Endothelial cell of umbilical vein (primary cell): ENCODE results near the gene CYFIP2. TPM values are rescaled to one million over a fixed set of nuclear protein-coding genes. Genes with fewer than 3 reads are reported as not detected.

Experiments used
- BruUV-seq: library from RNA; stranded (reverse); fragments of 400-500 nt; replicated peaks from 2 replicates; lab custom pipeline; 2021; lab: Mats Ljungman, UMichigan
- CTCF ChIA-PET: fragments of 300-600, 350-600 bp; sonication (Branson Sonifier 250); formaldehyde crosslinking; loops from one replicate; lab custom pipeline; 2021; ENCODE audit warnings: antibody characterized with exemption, inconsistent platforms; lab: Charles Lee
- POLR2A ChIA-PET: fragments of 300-600, 350-600 bp; sonication (Branson Sonifier 250); formaldehyde crosslinking; loops from one replicate; lab custom pipeline; 2021; ENCODE audit warnings: antibody characterized with exemption, inconsistent platforms; lab: Charles Lee
- DNase-seq: peaks from one replicate; pipeline ENCODE4 v3.0.0-alpha.2; 2011; ENCODE audit warnings: low read depth, low spot score
- FAIRE-seq: peaks from 2 replicates; lab custom pipeline; 2011; peaks lifted over from hg19 to GRCh38; lab: Jason Lieb, UNC
- H2AFZ ChIP-seq: 2 replicates; pipeline ENCODE4 v1.6.0; 2012; ENCODE audit warnings: low read depth, low read length, control low read depth, inconsistent platforms
- H3K27ac ChIP-seq: 2 replicates; pipeline ENCODE4 v1.5.1; 2011; ENCODE audit warnings: low read depth, mild to moderate bottlenecking, control low read depth, low read length, moderate library complexity; ENCODE audit not compliant: insufficient read depth
- H3K27me3 ChIP-seq, 2 experiments: 2 replicates each; pipeline versions ENCODE4 v1.6.0 to v1.6.1; 2011; ENCODE audit warnings: low read length in 2 of 2, mixed read lengths in 1 of 2; ENCODE audit not compliant: control insufficient read depth in 2 of 2, insufficient read depth in 2 of 2
- H3K36me3 ChIP-seq, 2 experiments: 2 replicates in 1 of 2; 3 replicates in 1 of 2; pipeline ENCODE4 v1.5.1; 2011; ENCODE audit warnings: low read length in 2 of 2, mild to moderate bottlenecking in 1 of 2, moderate library complexity in 1 of 2; ENCODE audit not compliant: control insufficient read depth in 2 of 2, insufficient read depth in 2 of 2; ENCODE audit errors: extremely low read depth in 1 of 2
- H3K4me1 ChIP-seq: 3 replicates; pipeline ENCODE4 v1.5.1; 2011; ENCODE audit warnings: mild to moderate bottlenecking, low read length; ENCODE audit not compliant: control insufficient read depth, insufficient read depth; ENCODE audit errors: extremely low read depth
- H3K4me2 ChIP-seq: 2 replicates; pipeline ENCODE4 v1.6.1; 2011; ENCODE audit warnings: low read length, control low read depth, mixed read lengths; ENCODE audit not compliant: insufficient read depth
- H3K4me3 ChIP-seq, 3 experiments: fragments of 200-600 bp in 1 of 3; sonication (generic), shearing (Covaris generic) in 1 of 3; replicated peaks in 1 of 3; 2 replicates each; pipeline ENCODE4 v1.5.1; 2011 to 2016; ENCODE audit warnings: control low read depth in 3 of 3, low read length in 3 of 3, mild to moderate bottlenecking in 2 of 3, inconsistent platforms in 1 of 3, low read depth in 1 of 3, moderate library complexity in 1 of 3; ENCODE audit not compliant: insufficient read depth in 1 of 3
- H3K79me2 ChIP-seq: 2 replicates; pipeline ENCODE4 v1.6.0; 2012; ENCODE audit warnings: low read length, inconsistent platforms; ENCODE audit not compliant: control insufficient read depth, insufficient read depth
- H3K9ac ChIP-seq: replicated peaks from 2 replicates; pipeline ENCODE3; 2011; ENCODE audit warnings: low read length, control low read depth; ENCODE audit not compliant: insufficient read depth; ENCODE audit errors: extremely low read depth
- H3K9me1 ChIP-seq: replicated peaks from 3 replicates; pipeline ENCODE4 v1.6.0; 2011; ENCODE audit warnings: mild to moderate bottlenecking, low read length; ENCODE audit not compliant: control insufficient read depth, insufficient read depth; ENCODE audit errors: extremely low read depth
- H3K9me3 ChIP-seq: replicated peaks from 2 replicates; pipeline ENCODE4 v1.5.1; 2012; ENCODE audit warnings: low read length, inconsistent platforms; ENCODE audit not compliant: control insufficient read depth, insufficient read depth
- H4K20me1 ChIP-seq: replicated peaks from 2 replicates; pipeline ENCODE3; 2011; ENCODE audit warnings: mild to moderate bottlenecking, low read length; ENCODE audit not compliant: control insufficient read depth, insufficient read depth; ENCODE audit errors: extremely low read depth
- EZH2 ChIP-seq: IDR thresholded peaks from 2 replicates; pipeline ENCODE4 v1.6.1; 2012; ENCODE audit warnings: borderline replicate concordance, low read depth, mild to moderate bottlenecking, moderate library complexity, low read length, inconsistent platforms; ENCODE audit not compliant: severe bottlenecking
- FOS ChIP-seq: IDR thresholded peaks from 2 replicates; pipeline ENCODE4 v1.6.1; 2011; ENCODE audit warnings: mild to moderate bottlenecking, low read length, moderate library complexity, borderline replicate concordance; ENCODE audit not compliant: insufficient read depth
- GATA2 ChIP-seq: IDR thresholded peaks from 2 replicates; pipeline ENCODE4 v1.7.0; 2011; ENCODE audit warnings: low read depth, mild to moderate bottlenecking, moderate library complexity, mixed read lengths, low read length; ENCODE audit not compliant: insufficient read length, insufficient read depth
- JUN ChIP-seq: IDR thresholded peaks from 2 replicates; pipeline ENCODE4 v1.6.1; 2011; ENCODE audit warnings: borderline replicate concordance, low read depth; ENCODE audit not compliant: insufficient read length, insufficient read depth
- MYC ChIP-seq: IDR thresholded peaks from one replicate; pipeline ENCODE4 v1.6.1; 2011; ENCODE audit warnings: mild to moderate bottlenecking, low read depth, low read length
- POLR2A ChIP-seq: IDR thresholded peaks from 2 replicates; pipeline ENCODE4 v1.6.1; 2012; ENCODE audit warnings: low read depth, mild to moderate bottlenecking, control low read depth, low read length
- POLR2AphosphoS5 ChIP-seq: IDR thresholded peaks from 2 replicates; pipeline ENCODE4 v1.6.1; 2012; ENCODE audit warnings: low read depth, mild to moderate bottlenecking, control low read depth, low read length, moderate library complexity; ENCODE audit not compliant: insufficient read depth
- dilution Hi-C: fragments of 300-500 bp; cut with MboI; formaldehyde crosslinking; loops from one replicate; pipeline ENCODE4 v1.15.0; 2019; ENCODE audit warnings: low sequenced_read_pairs; ENCODE audit not compliant: extremely low pct_ligation_motif_present
- intact Hi-C: fragments of 100-400 bp; cut with micrococcal nuclease; formaldehyde crosslinking; loops from one replicate; pipeline ENCODE4 v1.10.0; 2022
- polyA plus RNA-seq, 4 experiments: library from polyadenylated mRNA; depleted of rRNA in 3 of 4; stranded (reverse) in 3 of 4; unstranded in 1 of 4; fragments of >200 nt; gene quantifications; 2 replicates each; pipeline versions ENCODE4 v1.2.1 to v1.2.3, GENCODE V29; 2011 to 2012; ENCODE audit warnings: missing spikeins in 1 of 4
- total RNA-seq: library from RNA; stranded (reverse); gene quantifications from 2 replicates; pipeline ENCODE4 v1.2.3, GENCODE V29; 2021
- TF ChIP-seq, protein P1 (sequence below), 2 donors: IDR thresholded peaks; 1 replicate in 1 of 2; 2 replicates in 1 of 2; pipeline ENCODE4 v1.5.1; 2011; ENCODE audit warnings: low read length in 2 of 2, mild to moderate bottlenecking in 2 of 2, moderate library complexity in 2 of 2, control low read depth in 1 of 2, inconsistent platforms in 1 of 2, low read depth in 1 of 2; ENCODE audit not compliant: insufficient read depth in 1 of 2; ENCODE audit errors: extremely low read depth in 1 of 2
- TF ChIP-seq, protein P2 (sequence below): IDR thresholded peaks from 2 replicates; pipeline ENCODE4 v1.6.1; 2011; ENCODE audit not compliant: insufficient read depth, insufficient read length

Gene CYFIP2
- total and polyA plus RNA-seq, 2 donors (not counting 3 experiments of a cell fraction or from before 2014, with no cell fraction given), result 9.2 to 22.4 TPM

DNA sequence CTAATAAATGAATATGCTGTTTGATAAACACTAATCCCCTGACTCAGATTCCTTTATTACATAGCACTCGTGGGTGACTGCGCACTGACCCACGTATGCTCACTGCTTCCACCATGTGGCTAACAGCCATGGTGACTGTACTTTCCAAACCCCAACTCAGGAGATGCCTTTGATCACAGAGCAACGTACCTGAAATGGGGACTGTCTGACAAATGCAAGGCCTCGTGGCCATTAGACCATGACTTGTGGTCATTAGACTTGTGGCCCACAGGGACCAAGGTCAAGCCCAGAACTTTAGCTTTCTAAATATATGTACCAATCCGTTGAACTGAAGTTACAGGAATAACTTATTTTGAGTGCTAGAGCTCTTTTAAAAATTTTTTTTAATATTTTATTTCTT is 46.6 kb downstream of the CYFIP2 start:
- Histone ChIP-seq H3K36me3 (no peaks in the 10 kb centered on the region), H3K9me3 (no peaks in the 10 kb centered on the region), H3K9ac (no peak overlapping the region), H3K4me3 (no peak overlapping the region), H3K27me3 (no peaks in the 10 kb centered on the region), H3K9me1 (no peaks in the 10 kb centered on the region), H3K79me2 (no peaks in the 10 kb centered on the region), H4K20me1 (no peaks in the 10 kb centered on the region), H3K27ac (no peak overlapping the region), H3K4me1 (no peaks in the 10 kb centered on the region), H2AFZ (no peak overlapping the region), H3K4me2 (no peak overlapping the region)
- dilution Hi-C loops, result no loop called here
- FAIRE-seq (no peak), DNase-seq (peak; percentile 55)
- BruUV-seq, result no TSS peak
- no peak for TF ChIP-seq JUN
- TF ChIP-seq, protein P1, sequence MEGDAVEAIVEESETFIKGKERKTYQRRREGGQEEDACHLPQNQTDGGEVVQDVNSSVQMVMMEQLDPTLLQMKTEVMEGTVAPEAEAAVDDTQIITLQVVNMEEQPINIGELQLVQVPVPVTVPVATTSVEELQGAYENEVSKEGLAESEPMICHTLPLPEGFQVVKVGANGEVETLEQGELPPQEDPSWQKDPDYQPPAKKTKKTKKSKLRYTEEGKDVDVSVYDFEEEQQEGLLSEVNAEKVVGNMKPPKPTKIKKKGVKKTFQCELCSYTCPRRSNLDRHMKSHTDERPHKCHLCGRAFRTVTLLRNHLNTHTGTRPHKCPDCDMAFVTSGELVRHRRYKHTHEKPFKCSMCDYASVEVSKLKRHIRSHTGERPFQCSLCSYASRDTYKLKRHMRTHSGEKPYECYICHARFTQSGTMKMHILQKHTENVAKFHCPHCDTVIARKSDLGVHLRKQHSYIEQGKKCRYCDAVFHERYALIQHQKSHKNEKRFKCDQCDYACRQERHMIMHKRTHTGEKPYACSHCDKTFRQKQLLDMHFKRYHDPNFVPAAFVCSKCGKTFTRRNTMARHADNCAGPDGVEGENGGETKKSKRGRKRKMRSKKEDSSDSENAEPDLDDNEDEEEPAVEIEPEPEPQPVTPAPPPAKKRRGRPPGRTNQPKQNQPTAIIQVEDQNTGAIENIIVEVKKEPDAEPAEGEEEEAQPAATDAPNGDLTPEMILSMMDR (IDR thresholded peaks at IDR 0.05; ENCODE audit: extremely low read depth in 1 of 2, insufficient read depth in 1 of 2, low read depth in 1 of 2, low read length in 2 of 2), result peak; percentile 49 to 70
- ChIA-PET POLR2A (no interaction called here), CTCF (interaction anchor here (0.7 to 2.1 kb wide), 10 partner anchors 9 to 406 kb away, joined by 3 to 35 read pairs (median 4); no protein-coding TSS in a partner anchor)
- intact Hi-C loops, result loop anchor here (1.0 kb wide), 2 partner anchors 59 to 163 kb away; no protein-coding TSS in a partner anchor

DNA sequence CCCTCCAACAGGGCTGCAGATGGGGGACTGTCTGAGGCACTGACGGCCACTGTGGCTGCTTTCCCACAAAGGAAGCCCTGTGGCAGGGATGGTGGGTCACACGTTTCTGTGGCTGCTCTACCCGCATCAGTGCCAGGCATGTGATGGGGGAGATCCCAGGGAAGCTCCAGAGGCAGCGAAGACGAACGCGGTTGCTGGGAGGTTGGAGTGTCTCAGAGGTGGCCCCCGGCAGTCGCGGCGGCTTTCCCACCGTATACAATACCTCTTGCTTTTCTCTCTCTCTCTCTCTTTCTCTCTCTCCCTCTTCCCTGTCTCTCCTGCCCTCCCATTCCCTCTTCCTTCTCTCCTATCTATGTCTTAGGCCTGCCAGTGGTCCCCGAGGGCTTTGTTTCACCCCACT is 56.7 kb downstream of the CYFIP2 start:
- H3K4me1 ChIP-seq, result no peaks in the 10 kb centered on the region
- no peaks in the 10 kb centered on the region for H3K36me3 ChIP-seq
- no peak overlapping the region for H3K9ac ChIP-seq
- no peaks in the 10 kb centered on the region for H4K20me1 ChIP-seq
- no peak overlapping the region for H3K4me2 ChIP-seq
- H3K27ac ChIP-seq, result no peak overlapping the region
- H3K9me1 ChIP-seq, result no peaks in the 10 kb centered on the region
- POLR2A ChIA-PET, result no interaction called here
- no peak for FAIRE-seq
- no peaks in the 10 kb centered on the region for H3K27me3 ChIP-seq
- intact Hi-C loops, result no loop called here
- no peak overlapping the region for H3K4me3 ChIP-seq
- dilution Hi-C loops, result no loop called here
- DNase-seq, result no peak
- TF ChIP-seq, protein P2, sequence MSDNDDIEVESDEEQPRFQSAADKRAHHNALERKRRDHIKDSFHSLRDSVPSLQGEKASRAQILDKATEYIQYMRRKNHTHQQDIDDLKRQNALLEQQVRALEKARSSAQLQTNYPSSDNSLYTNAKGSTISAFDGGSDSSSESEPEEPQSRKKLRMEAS, result no peak
- no peak for TF ChIP-seq MYC
- no peak for TF ChIP-seq FOS
- TF ChIP-seq POLR2AphosphoS5, result no peak
- TF ChIP-seq GATA2, result no peak
- TF ChIP-seq EZH2, result no peak
- TF ChIP-seq POLR2A, result no peak
- TF ChIP-seq JUN, result no peak
- TF ChIP-seq, protein P1 (IDR thresholded peaks at IDR 0.05; ENCODE audit: extremely low read depth in 1 of 2, insufficient read depth in 1 of 2, low read depth in 1 of 2, low read length in 2 of 2), result no peak
- no peak overlapping the region for H2AFZ ChIP-seq
- no peaks in the 10 kb centered on the region for H3K79me2 ChIP-seq
- no TSS peak for BruUV-seq
- H3K9me3 ChIP-seq, result no peaks in the 10 kb centered on the region
- CTCF ChIA-PET, result no interaction called here
